Sigmoid colon (tissue), 7 donors: ENCODE data around the gene OXCT1. TPM values are rescaled to one million over a fixed set of nuclear protein-coding genes. Genes with fewer than 3 reads are reported as not detected.
"Not testable (repeated sequence)": the region's sequence is repeated elsewhere in the genome, so short reads cannot be mapped to it uniquely, and the experiment has no call there.

Experiments
- DNase-seq: peaks from one replicate; pipeline ENCODE4 v3.0.0-alpha.2; 2019
- H3K27ac ChIP-seq, 4 donors: fragments of 200-600 bp; sonication (generic); one replicate each; pipeline ENCODE4 v1.5.1; 2016 to 2019; ENCODE audit warnings: mild to moderate bottlenecking in 1 of 4
- H3K27me3 ChIP-seq, 3 donors: fragments of 200-600 bp; sonication (generic); one replicate each; pipeline ENCODE4 v1.5.1; 2019; ENCODE audit warnings: mild to moderate bottlenecking in 1 of 3
- H3K36me3 ChIP-seq, 4 donors: fragments of 200-600 bp; sonication (generic); one replicate each; pipeline ENCODE4 v1.5.1; 2016 to 2019
- H3K4me1 ChIP-seq, 4 donors: fragments of 200-600 bp; sonication (generic); one replicate each; pipeline ENCODE4 v1.5.1; 2017 to 2019
- H3K4me3 ChIP-seq, 4 donors: fragments of 200-600 bp; sonication (generic); one replicate each; pipeline ENCODE4 v1.5.1; 2017 to 2019; ENCODE audit warnings: mild to moderate bottlenecking in 2 of 4, moderate library complexity in 1 of 4
- H3K9me3 ChIP-seq, 4 donors: fragments of 200-600 bp in 3 of 4; sonication (generic) in 3 of 4; one replicate each; pipeline versions ENCODE4 v1.5.1 to v1.6.1; 2013 to 2019
- EP300 ChIP-seq, 4 donors: sonication (generic); formaldehyde crosslinking; IDR thresholded peaks; one replicate each; pipeline ENCODE4 v1.6.1; 2017; ENCODE audit warnings: antibody characterized with exemption in 4 of 4
- POLR2A ChIP-seq, 2 donors: fragments of 450-650 bp; IDR thresholded peaks; one replicate each; pipeline ENCODE4 v1.6.1; 2016; ENCODE audit warnings: antibody characterized with exemption in 2 of 2, mild to moderate bottlenecking in 2 of 2, moderate library complexity in 2 of 2
- POLR2AphosphoS5 ChIP-seq, 4 donors: sonication (generic); formaldehyde crosslinking; IDR thresholded peaks; one replicate each; pipeline ENCODE4 v1.6.1; 2017; ENCODE audit warnings: antibody characterized with exemption in 4 of 4
- WGBS, 2 donors: extraction: QIAGEN DNeasy Blood & Tissue Kit; methylation state at CpG; one replicate each; pipeline ENCODE4 v1.1.7; 2013; 5-methylcytosine and 5-hydroxymethylcytosine counted together
- intact Hi-C: fragments of 100-400 bp; cut with DNase I; formaldehyde crosslinking; loops from one replicate; pipeline ENCODE4 v1.15.1; 2023
- polyA plus RNA-seq, 3 donors: library from polyadenylated mRNA; stranded (reverse); fragments of 200-250 nt; gene quantifications; one replicate each; pipeline ENCODE4 v1.2.3, GENCODE V29; 2013
- total RNA-seq, 4 donors: library from RNA; depleted of rRNA; stranded (reverse); fragments of >200 nt; gene quantifications; one replicate each; pipeline ENCODE4 v1.1.0, GENCODE V29; 2016
- TF ChIP-seq, protein P1 (sequence below), 4 experiments: fragments of 450-650 bp in 3 of 4; fragments of 200-600 bp in 1 of 4; IDR thresholded peaks; one replicate each; pipeline ENCODE4 v1.5.1; 2016 to 2019; ENCODE audit warnings: antibody characterized with exemption in 4 of 4, mild to moderate bottlenecking in 3 of 4, moderate library complexity in 2 of 4
- donor health status: healthy with polysubstance abuse.
- donor health status: Bipolar disorder and iron deficiency.
- donor health status: healthy.

The OXCT1 gene
- total and polyA plus RNA-seq, 7 donors, result 6.6 to 35.0 (median 26.1) TPM

GRCh38 chr5:41815663-41816229 lies 54.5 kb downstream of the OXCT1 start:
- no peak overlapping the region for H3K4me3 ChIP-seq
- H3K27me3 ChIP-seq, result no peaks in the 10 kb centered on the region
- TF ChIP-seq POLR2A (IDR thresholded peaks at IDR 0.05) (no peak), POLR2AphosphoS5 (IDR thresholded peaks at IDR 0.05) (no peak), EP300 (IDR thresholded peaks at IDR 0.05) (no peak)
- TF ChIP-seq, protein P1, sequence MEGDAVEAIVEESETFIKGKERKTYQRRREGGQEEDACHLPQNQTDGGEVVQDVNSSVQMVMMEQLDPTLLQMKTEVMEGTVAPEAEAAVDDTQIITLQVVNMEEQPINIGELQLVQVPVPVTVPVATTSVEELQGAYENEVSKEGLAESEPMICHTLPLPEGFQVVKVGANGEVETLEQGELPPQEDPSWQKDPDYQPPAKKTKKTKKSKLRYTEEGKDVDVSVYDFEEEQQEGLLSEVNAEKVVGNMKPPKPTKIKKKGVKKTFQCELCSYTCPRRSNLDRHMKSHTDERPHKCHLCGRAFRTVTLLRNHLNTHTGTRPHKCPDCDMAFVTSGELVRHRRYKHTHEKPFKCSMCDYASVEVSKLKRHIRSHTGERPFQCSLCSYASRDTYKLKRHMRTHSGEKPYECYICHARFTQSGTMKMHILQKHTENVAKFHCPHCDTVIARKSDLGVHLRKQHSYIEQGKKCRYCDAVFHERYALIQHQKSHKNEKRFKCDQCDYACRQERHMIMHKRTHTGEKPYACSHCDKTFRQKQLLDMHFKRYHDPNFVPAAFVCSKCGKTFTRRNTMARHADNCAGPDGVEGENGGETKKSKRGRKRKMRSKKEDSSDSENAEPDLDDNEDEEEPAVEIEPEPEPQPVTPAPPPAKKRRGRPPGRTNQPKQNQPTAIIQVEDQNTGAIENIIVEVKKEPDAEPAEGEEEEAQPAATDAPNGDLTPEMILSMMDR (IDR thresholded peaks at IDR 0.05), result no peak
- no peaks in the 10 kb centered on the region for H3K36me3 ChIP-seq
- intact Hi-C loops, result no loop called here
- H3K27ac ChIP-seq, result peak overlapping the region in 1 of 4 donors; percentile 3
- peaks cover 0 to 18% (median 15%) of the 10 kb centered on the region in 4 donors for H3K4me1 ChIP-seq
- WGBS, 2 donors, result 71% methylated on average over 3 of the region's 3 CpGs
- DNase-seq, result no peak
- H3K9me3 ChIP-seq, result no peaks in the 10 kb centered on the region

GRCh38 chr5:41815261-41815660 lies 55.0 kb downstream of the OXCT1 start:
- no peak overlapping the region for H3K4me3 ChIP-seq
- no peaks in the 10 kb centered on the region for H3K36me3 ChIP-seq
- intact Hi-C loops, result no loop called here
- TF ChIP-seq EP300 (IDR thresholded peaks at IDR 0.05), result no peak
- TF ChIP-seq POLR2AphosphoS5 (IDR thresholded peaks at IDR 0.05), result no peak
- TF ChIP-seq POLR2A (IDR thresholded peaks at IDR 0.05), result no peak
- TF ChIP-seq, protein P1 (IDR thresholded peaks at IDR 0.05), result no peak
- no peaks in the 10 kb centered on the region for H3K27me3 ChIP-seq
- no peak for DNase-seq
- no peaks in the 10 kb centered on the region for H3K9me3 ChIP-seq
- peaks cover 0 to 18% (median 15%) of the 10 kb centered on the region in 4 donors for H3K4me1 ChIP-seq
- H3K27ac ChIP-seq, result no peak overlapping the region

- 54 to 87% methylated on average over 2 of the region's 4 CpGs for WGBS, 2 donors
- DNase-seq, H3K27ac ChIP-seq, H3K27me3 ChIP-seq, H3K4me3 ChIP-seq, H3K36me3 ChIP-seq, H3K9me3 ChIP-seq, intact Hi-C loops: not testable (repeated sequence)
- peaks cover 0 to 18% (median 15%) of the 10 kb centered on the region in 4 donors for H3K4me1 ChIP-seq
Observed at GRCh38 chr5:41814306-41814705, 55.9 kb downstream of the OXCT1 start.

DNA sequence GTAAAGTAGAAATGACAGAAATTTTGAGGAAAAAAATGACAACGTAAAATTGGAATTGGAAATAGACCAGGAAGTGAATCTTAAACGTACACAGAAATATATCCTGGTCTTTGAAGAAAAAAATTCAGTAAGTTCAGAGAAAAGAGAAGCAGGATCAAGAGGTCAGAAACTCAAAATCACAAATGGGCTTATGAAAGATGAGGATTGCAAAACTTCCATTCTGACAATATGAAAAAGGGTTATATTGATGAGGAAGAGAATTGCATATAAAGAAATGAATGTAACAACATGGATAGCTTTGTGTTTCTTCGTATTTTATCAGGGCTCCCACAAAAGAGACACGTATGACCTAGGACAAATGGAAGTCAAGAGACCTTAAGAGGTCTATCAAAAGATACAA lies 58.1 kb downstream of the OXCT1 start:
- TF ChIP-seq POLR2AphosphoS5 (IDR thresholded peaks at IDR 0.05), result no peak
- TF ChIP-seq, protein P1 (IDR thresholded peaks at IDR 0.05), result no peak
- Histone ChIP-seq H3K27me3 (no peaks in the 10 kb centered on the region), H3K27ac (no peak overlapping the region), H3K4me1 (peaks cover 0 to 18% (median 15%) of the 10 kb centered on the region in 4 donors), H3K4me3 (no peak overlapping the region), H3K36me3 (no peaks in the 10 kb centered on the region), H3K9me3 (no peaks in the 10 kb centered on the region)
- intact Hi-C loops, result no loop called here
- WGBS, 2 donors, result 91 to 92% methylated on average over 4 of the region's 4 CpGs
- no peak for DNase-seq

DNA sequence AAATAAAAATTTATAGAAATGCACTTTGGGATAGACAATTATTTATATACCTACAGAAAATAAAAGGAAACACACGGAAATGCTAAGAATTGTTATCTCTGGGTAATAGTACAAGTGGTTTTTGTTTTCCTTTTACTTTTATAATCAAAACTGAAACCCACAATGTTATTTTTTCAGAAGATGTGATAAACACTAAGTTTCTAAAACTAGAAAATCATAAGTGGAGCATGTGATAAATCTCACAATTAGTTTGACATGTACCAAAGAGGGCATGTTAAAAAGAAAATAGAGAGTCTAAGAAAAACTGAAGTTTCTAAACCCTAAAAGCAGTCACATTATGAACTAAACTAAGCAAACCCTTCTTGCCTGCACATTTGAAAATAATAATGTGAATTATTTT lies 61.1 kb downstream of the OXCT1 start:
- H3K9me3 ChIP-seq, result no peaks in the 10 kb centered on the region
- TF ChIP-seq EP300 (IDR thresholded peaks at IDR 0.05) (no peak), POLR2A (IDR thresholded peaks at IDR 0.05) (no peak), POLR2AphosphoS5 (IDR thresholded peaks at IDR 0.05) (no peak)
- TF ChIP-seq, protein P1 (IDR thresholded peaks at IDR 0.05), result no peak
- H3K27me3 ChIP-seq, result no peaks in the 10 kb centered on the region
- intact Hi-C loops, result no loop called here
- DNase-seq, result no peak
- H3K27ac ChIP-seq, result no peak overlapping the region
- H3K36me3 ChIP-seq, result peaks cover 0 to 3% (median 0%) of the 10 kb centered on the region in 4 donors
- H3K4me3 ChIP-seq, result no peak overlapping the region
- no peaks in the 10 kb centered on the region for H3K4me1 ChIP-seq
- WGBS, 2 donors, result 61 to 82% methylated on average over 1 of the region's 1 CpG
